GM12878 (cell line): ENCODE measurements around the gene PINLYP. TPM values are rescaled to one million over a fixed set of nuclear protein-coding genes. Genes with fewer than 3 reads are reported as not detected.

ENCODE experiments used
- ATAC-seq: fragments of 200-7000 bp; cut with Tn5 transposase; 3 replicates; pipeline ENCODE4 v1.9.1; 2020; ENCODE audit warnings: mild to moderate bottlenecking, moderate library complexity
- BruUV-seq: library from RNA; stranded (reverse); fragments of 400-500 nt; replicated peaks from 2 replicates; lab custom pipeline; 2021; lab: Mats Ljungman, UMichigan
- CTCF ChIA-PET: fragments of 300-600 bp; sonication (Branson Sonifier 250); formaldehyde crosslinking; extraction: SDS; loops from one replicate; lab custom pipeline; 2021; ENCODE audit warnings: inconsistent platforms; lab: Yijun Ruan, JAX
- POLR2A ChIA-PET: fragments of 350-600 bp; formaldehyde crosslinking; extraction: SDS; loops from one replicate; lab custom pipeline; 2021; ENCODE audit warnings: inconsistent platforms; lab: Charles Lee
- RAD21 ChIA-PET: fragments of 300-600 bp; sonication (Branson Sonifier 250); formaldehyde crosslinking; loops from one replicate; lab custom pipeline; 2023; ENCODE audit warnings: antibody characterized with exemption; ENCODE audit not compliant: unreplicated experiment; lab: Charles Lee
- SMC1A ChIA-PET: fragments of 300-600 bp; sonication (Branson Sonifier 250); formaldehyde crosslinking; loops from one replicate; lab custom pipeline; 2023; ENCODE audit not compliant: unreplicated experiment, uncharacterized antibody; lab: Charles Lee
- DNase-seq: peaks from one replicate; pipeline ENCODE4 v3.0.0-alpha.2; 2011; ENCODE audit warnings: low read depth, low spot score
- FAIRE-seq: peaks from 3 replicates; lab custom pipeline; 2011; peaks lifted over from hg19 to GRCh38; lab: Jason Lieb, UNC
- H2AFZ ChIP-seq: 2 replicates; pipeline ENCODE4 v1.6.0; 2011; ENCODE audit warnings: low read depth, low read length, control low read depth; ENCODE audit not compliant: control insufficient read depth
- H3K27ac ChIP-seq: 2 replicates; pipeline ENCODE4 v1.5.1; 2011; ENCODE audit warnings: control low read depth; ENCODE audit not compliant: control insufficient read depth, insufficient read depth
- H3K27me3 ChIP-seq, 2 experiments: replicated peaks in 1 of 2; 2 replicates each; pipeline versions ENCODE4 v1.6.0 to v1.6.1; 2011; ENCODE audit warnings: low read length in 1 of 2; ENCODE audit not compliant: control insufficient read depth in 2 of 2, insufficient read depth in 2 of 2
- H3K36me3 ChIP-seq, 2 experiments: 2 replicates each; pipeline ENCODE4 v1.5.1; 2011; ENCODE audit warnings: low read length in 1 of 2; ENCODE audit not compliant: control insufficient read depth in 2 of 2, insufficient read depth in 2 of 2
- H3K4me1 ChIP-seq: 2 replicates; pipeline ENCODE4 v1.6.1; 2011; ENCODE audit warnings: mild to moderate bottlenecking, low read length, moderate library complexity, mixed read lengths; ENCODE audit not compliant: control insufficient read depth, insufficient read depth
- H3K4me2 ChIP-seq: 2 replicates; pipeline ENCODE4 v1.6.0; 2011; ENCODE audit warnings: control low read depth; ENCODE audit not compliant: control insufficient read depth, insufficient read depth
- H3K4me3 ChIP-seq: fragments of 200-600 bp; sonication (generic); 2 replicates; pipeline ENCODE4 v1.5.1; 2016
- H3K79me2 ChIP-seq: 2 replicates; pipeline ENCODE4 v1.6.0; 2011; ENCODE audit warnings: low read length; ENCODE audit not compliant: control insufficient read depth, insufficient read depth
- H3K9ac ChIP-seq: 2 replicates; pipeline ENCODE4 v1.8.0; 2011; ENCODE audit warnings: low read length, control low read depth, mixed read lengths; ENCODE audit not compliant: control insufficient read depth, insufficient read depth
- H3K9me3 ChIP-seq: replicated peaks from 3 replicates; pipeline ENCODE4 v1.5.1; 2011; ENCODE audit warnings: mild to moderate bottlenecking, low read length; ENCODE audit not compliant: control insufficient read depth, insufficient read depth
- H4K20me1 ChIP-seq: 2 replicates; pipeline ENCODE4 v1.6.0; 2011; ENCODE audit not compliant: control insufficient read depth, insufficient read depth
- CTCF ChIP-seq, 3 experiments: IDR thresholded peaks in 2 of 3; conservative IDR thresholded peaks in 1 of 3; 2 replicates each; pipeline ENCODE4 v1.5.1; 2011; ENCODE audit warnings: low read depth in 3 of 3, low read length in 3 of 3, mild to moderate bottlenecking in 3 of 3, control low read depth in 2 of 3, moderate library complexity in 2 of 3, inconsistent platforms in 1 of 3, mixed read lengths in 1 of 3; ENCODE audit not compliant: control insufficient read depth in 2 of 3, insufficient read depth in 1 of 3; ENCODE audit errors: extremely low read depth in 1 of 3
- HDAC2 ChIP-seq: fragments of 200-600 bp; sonication (generic); IDR thresholded peaks from 2 replicates; pipeline ENCODE4 v1.6.1; 2017
- HDGF ChIP-seq: fragments of 450-650 bp; IDR thresholded peaks from 2 replicates; pipeline ENCODE4 v1.6.1; 2016; ENCODE audit warnings: antibody characterized with exemption
- KAT2A ChIP-seq: conservative IDR thresholded peaks from 2 replicates; pipeline ENCODE4 v1.6.1; 2011; ENCODE audit warnings: low read depth, low read length; ENCODE audit not compliant: control insufficient read depth
- NKRF ChIP-seq: fragments of 450-650 bp; conservative IDR thresholded peaks from 2 replicates; pipeline ENCODE4 v1.6.1; 2017; ENCODE audit warnings: mild to moderate bottlenecking, moderate library complexity
- POU2F2 ChIP-seq: IDR thresholded peaks from 3 replicates; pipeline ENCODE4 v1.6.1; 2011; ENCODE audit warnings: low read depth, mild to moderate bottlenecking, low read length, borderline replicate concordance
- SREBF2 ChIP-seq: IDR thresholded peaks from 2 replicates; pipeline ENCODE4 v1.6.1; 2012; ENCODE audit warnings: mild to moderate bottlenecking, low read length
- ZNF217 ChIP-seq: fragments of 450-650 bp; IDR thresholded peaks from 2 replicates; pipeline ENCODE4 v1.6.1; 2017; ENCODE audit warnings: antibody characterized with exemption, mild to moderate bottlenecking
- WGBS: methylation state at CpG from one replicate; pipeline ENCODE4 v1.1.6; 2016; ENCODE audit warnings: low lambda C conversion rate; ENCODE audit not compliant: insufficient replicate concordance, insufficient coverage; ENCODE audit errors: missing lambda C conversion rate; 5-methylcytosine and 5-hydroxymethylcytosine counted together
- in situ Hi-C: fragments of 300-500 bp; cut with MboI; formaldehyde crosslinking; loops from 9 replicates; pipeline ENCODE4 v1.14.3; 2018; ENCODE audit warnings: mixed read lengths
- intact Hi-C: fragments of 100-400 bp; cut with micrococcal nuclease; formaldehyde crosslinking; loops from one replicate; pipeline ENCODE4 v1.14.2; 2022; ENCODE audit not compliant: unreplicated experiment
- polyA plus RNA-seq, 11 experiments: library from polyadenylated mRNA; depleted of rRNA in 4 of 11; unstranded in 6 of 11; stranded (reverse) in 5 of 11; fragments of >200 nt; fragmentation: Nextera tagmentation in 4 of 11; fragmentation: Illumina TruSeq in 1 of 11; extraction: Ambion mirVana in 4 of 11; extraction: Trizol in 1 of 11; gene quantifications; 1 replicate in 1 of 11; 2 replicates in 10 of 11; pipeline versions ENCODE4 v1.2.1 to v1.2.3, GENCODE V29; 2011 to 2016; ENCODE audit warnings: inconsistent platforms in 2 of 11, missing spikeins in 2 of 11, low read depth in 1 of 11
- total RNA-seq, 4 experiments: library from RNA; depleted of rRNA in 3 of 4; stranded (reverse); fragments of >200 nt in 3 of 4; fragmentation: Illumina TruSeq in 1 of 4; extraction: Trizol in 1 of 4; gene quantifications; 2 replicates each; pipeline versions ENCODE4 v1.2.1 to v1.2.3, GENCODE V29; 2013 to 2021
- TF ChIP-seq, protein P1 (sequence below): IDR thresholded peaks from 2 replicates; pipeline ENCODE4 v1.6.1; 2012; ENCODE audit warnings: low read depth, low read length, improper control_type of control experiment
- TF ChIP-seq, protein P2 (sequence below): fragments of 450-650 bp; IDR thresholded peaks from 2 replicates; pipeline ENCODE4 v1.6.1; 2017; ENCODE audit warnings: mild to moderate bottlenecking, moderate library complexity
- TF ChIP-seq, protein P3 (sequence below): IDR thresholded peaks from 2 replicates; pipeline ENCODE4 v1.6.1; 2011; ENCODE audit warnings: low read depth, mild to moderate bottlenecking, low read length, moderate library complexity, borderline replicate concordance; ENCODE audit errors: extremely low read depth
- TF ChIP-seq, protein P4 (sequence below): fragments of 150-350 bp; IDR thresholded peaks from 2 replicates; pipeline ENCODE4 v1.6.1; 2014; ENCODE audit warnings: mild to moderate bottlenecking, low read depth, low read length

Gene PINLYP
- total and polyA plus RNA-seq, 10 of the 15 experiments (the other 5 are each of a cell fraction or from before 2014, with no cell fraction given) = 1.0 to 26.9 (median 11.4) TPM

GRCh38 chr19:43592800-43593350, 17.3 kb downstream of the PINLYP start:
- Histone ChIP-seq H2AFZ (no peak overlapping the region), H3K4me1 (peaks cover 5% of the 10 kb centered on the region; the same call in 1 of the 2 replicates), H4K20me1 (no peaks in the 10 kb centered on the region), H3K27ac (no peak overlapping the region), H3K4me3 (no peak overlapping the region), H3K9ac (no peak overlapping the region), H3K36me3 (peaks cover 3 to 6% of the 10 kb centered on the region in 2 experiments; a peak in 3 of 4 replicates), H3K4me2 (no peak overlapping the region), H3K79me2 (peaks cover 29% of the 10 kb centered on the region), H3K9me3 (no peaks in the 10 kb centered on the region), H3K27me3 (no peaks in the 10 kb centered on the region)
- BruUV-seq = no TSS peak
- intact Hi-C loops (no loop called here), in situ Hi-C loops (no loop called here)
- ATAC-seq (no peak), DNase-seq (no peak), FAIRE-seq (no peak)
- ChIA-PET CTCF (interaction anchor here (1.2 to 6.6 kb wide), 5 partner anchors 10 to 146 kb away, joined by 4 to 169 read pairs (median 36); no protein-coding TSS in a partner anchor), RAD21 (interaction anchor here (4.8 kb wide), 1 partner anchor 38 kb away, joined by 92 read pairs; no protein-coding TSS in a partner anchor), POLR2A (no interaction called here), SMC1A (interaction anchor here (0.7 to 5.4 kb wide), 2 partner anchors 37 to 444 kb away, joined by 3 to 59 read pairs; no protein-coding TSS in a partner anchor)
- WGBS = 99% methylated on average over 35 of the region's 37 CpGs
- TF ChIP-seq NKRF = no peak
- no peak for TF ChIP-seq KAT2A
- no peak for TF ChIP-seq HDGF
- TF ChIP-seq CTCF (IDR thresholded peaks at IDR 0.05 in 2 of 3, conservative IDR thresholded peaks at IDR 0.05 in 1 of 3; ENCODE audit: control insufficient read depth in 2 of 3, extremely low read depth in 1 of 3, insufficient read depth in 1 of 3, low read depth in 3 of 3, low read length in 3 of 3) = no peak
- TF ChIP-seq, protein P1, sequence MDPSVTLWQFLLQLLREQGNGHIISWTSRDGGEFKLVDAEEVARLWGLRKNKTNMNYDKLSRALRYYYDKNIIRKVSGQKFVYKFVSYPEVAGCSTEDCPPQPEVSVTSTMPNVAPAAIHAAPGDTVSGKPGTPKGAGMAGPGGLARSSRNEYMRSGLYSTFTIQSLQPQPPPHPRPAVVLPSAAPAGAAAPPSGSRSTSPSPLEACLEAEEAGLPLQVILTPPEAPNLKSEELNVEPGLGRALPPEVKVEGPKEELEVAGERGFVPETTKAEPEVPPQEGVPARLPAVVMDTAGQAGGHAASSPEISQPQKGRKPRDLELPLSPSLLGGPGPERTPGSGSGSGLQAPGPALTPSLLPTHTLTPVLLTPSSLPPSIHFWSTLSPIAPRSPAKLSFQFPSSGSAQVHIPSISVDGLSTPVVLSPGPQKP = no peak
- TF ChIP-seq, protein P2, sequence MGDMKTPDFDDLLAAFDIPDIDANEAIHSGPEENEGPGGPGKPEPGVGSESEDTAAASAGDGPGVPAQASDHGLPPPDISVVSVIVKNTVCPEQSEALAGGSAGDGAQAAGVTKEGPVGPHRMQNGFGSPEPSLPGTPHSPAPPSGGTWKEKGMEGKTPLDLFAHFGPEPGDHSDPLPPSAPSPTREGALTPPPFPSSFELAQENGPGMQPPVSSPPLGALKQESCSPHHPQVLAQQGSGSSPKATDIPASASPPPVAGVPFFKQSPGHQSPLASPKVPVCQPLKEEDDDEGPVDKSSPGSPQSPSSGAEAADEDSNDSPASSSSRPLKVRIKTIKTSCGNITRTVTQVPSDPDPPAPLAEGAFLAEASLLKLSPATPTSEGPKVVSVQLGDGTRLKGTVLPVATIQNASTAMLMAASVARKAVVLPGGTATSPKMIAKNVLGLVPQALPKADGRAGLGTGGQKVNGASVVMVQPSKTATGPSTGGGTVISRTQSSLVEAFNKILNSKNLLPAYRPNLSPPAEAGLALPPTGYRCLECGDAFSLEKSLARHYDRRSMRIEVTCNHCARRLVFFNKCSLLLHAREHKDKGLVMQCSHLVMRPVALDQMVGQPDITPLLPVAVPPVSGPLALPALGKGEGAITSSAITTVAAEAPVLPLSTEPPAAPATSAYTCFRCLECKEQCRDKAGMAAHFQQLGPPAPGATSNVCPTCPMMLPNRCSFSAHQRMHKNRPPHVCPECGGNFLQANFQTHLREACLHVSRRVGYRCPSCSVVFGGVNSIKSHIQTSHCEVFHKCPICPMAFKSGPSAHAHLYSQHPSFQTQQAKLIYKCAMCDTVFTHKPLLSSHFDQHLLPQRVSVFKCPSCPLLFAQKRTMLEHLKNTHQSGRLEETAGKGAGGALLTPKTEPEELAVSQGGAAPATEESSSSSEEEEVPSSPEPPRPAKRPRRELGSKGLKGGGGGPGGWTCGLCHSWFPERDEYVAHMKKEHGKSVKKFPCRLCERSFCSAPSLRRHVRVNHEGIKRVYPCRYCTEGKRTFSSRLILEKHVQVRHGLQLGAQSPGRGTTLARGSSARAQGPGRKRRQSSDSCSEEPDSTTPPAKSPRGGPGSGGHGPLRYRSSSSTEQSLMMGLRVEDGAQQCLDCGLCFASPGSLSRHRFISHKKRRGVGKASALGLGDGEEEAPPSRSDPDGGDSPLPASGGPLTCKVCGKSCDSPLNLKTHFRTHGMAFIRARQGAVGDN = no peak
- TF ChIP-seq POU2F2 = no peak
- TF ChIP-seq HDAC2 = no peak
- no peak for TF ChIP-seq SREBF2
- TF ChIP-seq, protein P3, sequence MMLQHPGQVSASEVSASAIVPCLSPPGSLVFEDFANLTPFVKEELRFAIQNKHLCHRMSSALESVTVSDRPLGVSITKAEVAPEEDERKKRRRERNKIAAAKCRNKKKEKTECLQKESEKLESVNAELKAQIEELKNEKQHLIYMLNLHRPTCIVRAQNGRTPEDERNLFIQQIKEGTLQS = no peak
- no peak for TF ChIP-seq ZNF217
- TF ChIP-seq, protein P4, sequence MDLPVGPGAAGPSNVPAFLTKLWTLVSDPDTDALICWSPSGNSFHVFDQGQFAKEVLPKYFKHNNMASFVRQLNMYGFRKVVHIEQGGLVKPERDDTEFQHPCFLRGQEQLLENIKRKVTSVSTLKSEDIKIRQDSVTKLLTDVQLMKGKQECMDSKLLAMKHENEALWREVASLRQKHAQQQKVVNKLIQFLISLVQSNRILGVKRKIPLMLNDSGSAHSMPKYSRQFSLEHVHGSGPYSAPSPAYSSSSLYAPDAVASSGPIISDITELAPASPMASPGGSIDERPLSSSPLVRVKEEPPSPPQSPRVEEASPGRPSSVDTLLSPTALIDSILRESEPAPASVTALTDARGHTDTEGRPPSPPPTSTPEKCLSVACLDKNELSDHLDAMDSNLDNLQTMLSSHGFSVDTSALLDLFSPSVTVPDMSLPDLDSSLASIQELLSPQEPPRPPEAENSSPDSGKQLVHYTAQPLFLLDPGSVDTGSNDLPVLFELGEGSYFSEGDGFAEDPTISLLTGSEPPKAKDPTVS = no peak
